Upper lobe of left lung (tissue), 6 donors: Measurements from ENCODE around the gene OXT. TPM values are rescaled to one million over a fixed set of nuclear protein-coding genes. Genes with fewer than 3 reads are reported as not detected.

ENCODE experiments used
- ATAC-seq, 2 donors: fragments of 200-7000 bp; cut with Tn5 transposase; one replicate each; pipeline ENCODE4 v1.9.1; 2022; ENCODE audit warnings: mild to moderate bottlenecking in 2 of 2, moderate library complexity in 2 of 2; ENCODE audit not compliant: low FRiP score in 2 of 2
- DNase-seq, 2 donors: peaks; one replicate each; pipeline ENCODE4 v3.0.0-alpha.2; 2019 to 2020
- H3K27ac ChIP-seq, 4 donors: fragments of 200-600 bp; sonication (generic); one replicate each; pipeline ENCODE4 v1.5.1; 2016 to 2019
- H3K27me3 ChIP-seq, 4 donors: fragments of 200-600 bp; sonication (generic); one replicate each; pipeline ENCODE4 v1.5.1; 2017 to 2019
- H3K36me3 ChIP-seq, 4 donors: fragments of 200-600 bp; sonication (generic); one replicate each; pipeline ENCODE4 v1.5.1; 2016 to 2019
- H3K4me1 ChIP-seq, 4 donors: fragments of 200-600 bp; sonication (generic); one replicate each; pipeline ENCODE4 v1.5.1; 2018 to 2019
- H3K4me3 ChIP-seq, 4 donors: fragments of 200-600 bp; sonication (generic); one replicate each; pipeline ENCODE4 v1.5.1; 2017 to 2019; ENCODE audit warnings: mild to moderate bottlenecking in 2 of 4, moderate library complexity in 1 of 4
- H3K9me3 ChIP-seq, 4 donors: fragments of 200-600 bp; sonication (generic); one replicate each; pipeline ENCODE4 v1.5.1; 2018 to 2019
- EP300 ChIP-seq, 4 donors: sonication (generic); formaldehyde crosslinking; IDR thresholded peaks; one replicate each; pipeline ENCODE4 v1.5.1; 2017; ENCODE audit warnings: antibody characterized with exemption in 4 of 4, control low read depth in 2 of 4
- POLR2A ChIP-seq, 4 donors: fragments of 450-650 bp; IDR thresholded peaks; one replicate each; pipeline ENCODE4 v1.5.1; 2016 to 2017; ENCODE audit warnings: antibody characterized with exemption in 4 of 4, mild to moderate bottlenecking in 2 of 4
- POLR2AphosphoS5 ChIP-seq, 2 donors: sonication (generic); formaldehyde crosslinking; IDR thresholded peaks; one replicate each; pipeline ENCODE4 v1.5.1; 2017; ENCODE audit warnings: antibody characterized with exemption in 2 of 2
- WGBS, 2 donors: methylation state at CpG; one replicate each; pipeline ENCODE4 v1.1.5; 2017 to 2018; 5-methylcytosine and 5-hydroxymethylcytosine counted together
- total RNA-seq, 6 donors: library from RNA; depleted of rRNA in 4 of 6; stranded (reverse); fragments of >200 nt in 4 of 6; gene quantifications; one replicate each; pipeline versions ENCODE4 v1.1.0 to v1.2.1, GENCODE V29; 2016 to 2021
- TF ChIP-seq, protein P1 (sequence below), 6 experiments: fragments of 450-650 bp in 4 of 6; fragments of 200-600 bp in 2 of 6; sonication (generic) in 2 of 6; IDR thresholded peaks; one replicate each; pipeline ENCODE4 v1.5.1; 2016 to 2019; ENCODE audit warnings: antibody characterized with exemption in 6 of 6
- donor health status: DM: no; HTN: no; CAD: no; lungs with moderate emphysema.
- donor health status: DM: no; HTN: yes; CAD: no; lungs with severe emphysema.

OXT gene
- total RNA-seq, 6 donors from 2014 or later = 2.7 TPM; not detected in 5

DNA sequence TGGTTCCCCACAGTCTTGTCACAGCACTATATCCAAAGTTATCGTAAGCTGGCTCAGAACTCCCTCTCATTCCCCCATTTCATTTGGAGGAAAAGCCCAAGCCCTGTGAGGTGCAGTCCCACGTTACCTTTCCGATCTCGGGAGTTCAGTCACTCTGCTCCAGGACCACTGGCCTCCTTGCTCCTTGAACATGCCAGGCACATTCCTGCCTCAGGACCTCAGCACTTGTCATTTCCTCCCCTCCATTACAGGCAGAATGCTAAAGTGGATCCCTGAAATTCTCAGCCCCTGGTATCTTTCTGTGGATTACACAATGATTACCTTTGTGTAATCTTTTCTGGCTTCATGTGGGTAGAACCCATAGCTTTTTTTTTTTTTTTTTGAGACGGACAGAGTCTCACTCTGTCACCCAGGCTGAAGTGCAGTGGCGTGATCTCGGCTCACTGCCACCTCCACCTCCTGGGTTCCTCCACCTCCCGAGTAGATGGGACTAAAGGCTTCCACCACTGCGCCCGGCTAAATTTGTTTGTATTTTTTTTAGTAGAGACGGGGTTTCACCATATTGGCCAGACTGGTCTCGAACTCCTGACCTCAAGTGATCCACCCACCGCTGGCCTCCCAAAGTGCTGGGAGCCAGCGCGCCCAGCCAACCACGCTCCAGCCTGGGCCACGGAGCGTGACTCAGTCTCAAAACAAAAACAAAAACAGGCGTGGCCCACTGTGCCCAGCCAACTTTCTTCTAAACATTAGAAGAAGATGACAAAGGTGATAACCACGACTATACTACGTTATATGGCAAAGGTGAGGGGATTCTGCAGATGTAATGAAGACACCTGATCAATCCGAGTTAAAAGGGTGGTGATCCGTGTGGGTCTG, 4.0 kb upstream of the OXT start:
- Histone ChIP-seq H3K4me1 (peaks cover 4 to 13% (median 11%) of the 10 kb centered on the region in 4 donors), H3K27me3 (peaks cover 0 to 13% (median 9%) of the 10 kb centered on the region in 4 donors), H3K9me3 (no peaks in the 10 kb centered on the region), H3K27ac (no peak overlapping the region), H3K4me3 (no peak overlapping the region), H3K36me3 (no peaks in the 10 kb centered on the region)
- DNase-seq (no peak), ATAC-seq (no peak)
- WGBS, 2 donors = 79% methylated on average over 23 of the region's 23 CpGs
- TF ChIP-seq POLR2A (IDR thresholded peaks at IDR 0.05) = no peak
- TF ChIP-seq EP300 (IDR thresholded peaks at IDR 0.05) = no peak
- TF ChIP-seq POLR2AphosphoS5 (IDR thresholded peaks at IDR 0.05) = no peak
- TF ChIP-seq, protein P1, sequence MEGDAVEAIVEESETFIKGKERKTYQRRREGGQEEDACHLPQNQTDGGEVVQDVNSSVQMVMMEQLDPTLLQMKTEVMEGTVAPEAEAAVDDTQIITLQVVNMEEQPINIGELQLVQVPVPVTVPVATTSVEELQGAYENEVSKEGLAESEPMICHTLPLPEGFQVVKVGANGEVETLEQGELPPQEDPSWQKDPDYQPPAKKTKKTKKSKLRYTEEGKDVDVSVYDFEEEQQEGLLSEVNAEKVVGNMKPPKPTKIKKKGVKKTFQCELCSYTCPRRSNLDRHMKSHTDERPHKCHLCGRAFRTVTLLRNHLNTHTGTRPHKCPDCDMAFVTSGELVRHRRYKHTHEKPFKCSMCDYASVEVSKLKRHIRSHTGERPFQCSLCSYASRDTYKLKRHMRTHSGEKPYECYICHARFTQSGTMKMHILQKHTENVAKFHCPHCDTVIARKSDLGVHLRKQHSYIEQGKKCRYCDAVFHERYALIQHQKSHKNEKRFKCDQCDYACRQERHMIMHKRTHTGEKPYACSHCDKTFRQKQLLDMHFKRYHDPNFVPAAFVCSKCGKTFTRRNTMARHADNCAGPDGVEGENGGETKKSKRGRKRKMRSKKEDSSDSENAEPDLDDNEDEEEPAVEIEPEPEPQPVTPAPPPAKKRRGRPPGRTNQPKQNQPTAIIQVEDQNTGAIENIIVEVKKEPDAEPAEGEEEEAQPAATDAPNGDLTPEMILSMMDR (IDR thresholded peaks at IDR 0.05) = no peak

DNA sequence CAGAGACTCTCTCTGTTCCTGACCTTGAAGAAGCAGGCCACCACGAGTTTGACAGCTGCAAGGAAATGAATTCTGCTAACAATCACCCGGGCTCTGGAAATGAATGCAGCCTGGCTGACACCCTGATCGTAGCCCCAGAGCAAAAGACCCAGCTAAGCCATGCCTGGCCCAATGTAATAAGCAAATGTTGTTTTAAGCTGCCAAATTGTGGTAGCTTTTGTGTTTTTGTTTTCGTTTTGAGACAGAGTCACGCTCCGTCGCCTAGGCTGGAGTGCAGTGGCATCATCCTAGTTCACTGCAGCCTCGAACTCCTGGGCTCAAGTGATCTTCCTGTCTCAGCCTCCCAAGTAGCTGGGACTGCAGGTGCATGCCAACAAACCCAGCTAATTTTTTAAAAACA, 3.3 kb upstream of the OXT start:
- peaks cover 4 to 15% (median 12%) of the 10 kb centered on the region in 4 donors for H3K4me1 ChIP-seq
- DNase-seq (no peak), ATAC-seq (no peak)
- WGBS, 2 donors = 73% methylated on average over 8 of the region's 8 CpGs
- no peak overlapping the region for H3K27ac ChIP-seq
- no peaks in the 10 kb centered on the region for H3K9me3 ChIP-seq
- H3K27me3 ChIP-seq = peaks cover 0 to 13% (median 9%) of the 10 kb centered on the region in 4 donors
- H3K36me3 ChIP-seq = no peaks in the 10 kb centered on the region
- TF ChIP-seq POLR2AphosphoS5 (IDR thresholded peaks at IDR 0.05) (no peak), EP300 (IDR thresholded peaks at IDR 0.05) (no peak), POLR2A (IDR thresholded peaks at IDR 0.05) (no peak)
- TF ChIP-seq, protein P1 (IDR thresholded peaks at IDR 0.05) = no peak
- H3K4me3 ChIP-seq = no peak overlapping the region

DNA sequence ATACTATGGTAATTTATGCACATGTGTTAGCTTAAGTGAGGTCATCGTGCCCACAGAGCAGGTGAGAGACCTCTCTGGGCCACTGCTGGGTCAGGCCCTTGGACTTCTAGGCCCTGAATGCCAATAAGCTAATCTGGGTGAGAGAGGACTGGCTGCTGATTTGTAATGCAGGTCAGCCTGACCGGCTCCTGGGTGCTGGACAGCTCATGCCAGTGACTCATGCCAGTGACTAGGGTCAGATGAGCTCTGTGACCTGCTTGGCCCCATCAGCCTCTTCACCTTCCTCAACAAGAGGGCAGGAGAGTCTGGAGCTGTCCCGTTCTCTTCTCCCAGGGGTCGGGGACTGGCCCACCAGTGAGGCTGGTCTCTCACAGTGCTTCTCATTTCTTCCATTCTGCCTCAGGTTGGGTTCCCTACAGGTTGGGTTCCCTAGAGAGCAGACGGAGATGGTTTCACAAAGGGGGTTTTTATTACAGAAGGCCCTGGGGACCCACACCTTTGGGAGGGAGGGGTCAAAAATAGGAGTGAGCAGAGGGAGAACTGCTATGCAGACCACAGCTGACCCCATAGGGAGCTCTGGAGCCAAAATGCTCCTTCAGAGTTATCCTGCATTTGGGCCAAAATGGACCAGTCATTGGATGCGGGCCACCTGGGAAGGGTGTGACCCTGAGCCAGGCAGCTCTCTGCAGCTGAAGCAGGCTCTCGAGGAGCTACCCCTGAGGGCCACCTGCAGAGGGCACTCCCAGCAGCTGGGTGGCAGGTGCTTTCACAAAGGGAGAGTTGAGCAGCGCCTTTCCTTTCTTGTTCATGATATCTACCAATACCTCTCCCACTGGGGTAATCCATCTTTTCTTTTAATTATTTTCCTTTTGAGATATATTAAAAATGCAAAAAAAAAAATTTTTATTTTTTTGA, 2.2 kb upstream of the OXT start:
- Histone ChIP-seq H3K4me3 (no peak overlapping the region), H3K27ac (no peak overlapping the region), H3K36me3 (no peaks in the 10 kb centered on the region), H3K9me3 (no peaks in the 10 kb centered on the region), H3K4me1 (peaks cover 4 to 15% (median 12%) of the 10 kb centered on the region in 4 donors), H3K27me3 (peaks cover 0 to 13% (median 9%) of the 10 kb centered on the region in 4 donors)
- TF ChIP-seq, protein P1 (IDR thresholded peaks at IDR 0.05) = no peak
- TF ChIP-seq POLR2A (IDR thresholded peaks at IDR 0.05) = no peak
- TF ChIP-seq EP300 (IDR thresholded peaks at IDR 0.05) = no peak
- no peak for TF ChIP-seq POLR2AphosphoS5 (IDR thresholded peaks at IDR 0.05)
- 84 to 85% methylated on average over 6 to 7 of the region's 8 CpGs for WGBS, 2 donors
- DNase-seq (no peak), ATAC-seq (peak in 1 of 2 donors; percentile 20)

DNA sequence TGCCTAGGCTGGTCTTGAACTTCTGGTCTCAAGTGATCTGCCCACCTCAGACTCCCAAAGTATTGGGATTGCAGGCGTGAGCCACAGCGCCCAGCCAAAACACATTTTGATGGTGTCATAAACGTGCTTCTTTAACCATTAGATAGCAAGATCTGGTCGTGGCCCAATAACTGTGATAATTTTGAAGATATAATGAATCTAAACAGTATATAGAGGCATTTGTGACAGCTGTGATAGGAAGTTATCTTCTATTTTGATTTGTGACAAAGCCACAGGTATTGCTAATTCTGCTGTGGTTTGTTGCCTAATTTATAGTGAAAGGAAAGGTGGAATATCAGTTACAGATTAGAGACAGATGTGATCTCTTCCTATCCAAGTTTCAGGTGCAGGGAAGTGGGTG, 695 bp upstream of the OXT start:
- ATAC-seq = no peak
- TF ChIP-seq EP300 (IDR thresholded peaks at IDR 0.05) (no peak), POLR2AphosphoS5 (IDR thresholded peaks at IDR 0.05) (no peak), POLR2A (IDR thresholded peaks at IDR 0.05) (no peak)
- TF ChIP-seq, protein P1 (IDR thresholded peaks at IDR 0.05) = no peak
- H3K27ac ChIP-seq = no peak overlapping the region
- 82 to 86% methylated on average over 4 of the region's 4 CpGs for WGBS, 2 donors
- peaks cover 4 to 15% (median 12%) of the 10 kb centered on the region in 4 donors for H3K4me1 ChIP-seq
- peaks cover 0 to 13% (median 9%) of the 10 kb centered on the region in 4 donors for H3K27me3 ChIP-seq
- no peak overlapping the region for H3K4me3 ChIP-seq
- H3K36me3 ChIP-seq = no peaks in the 10 kb centered on the region
- DNase-seq = no peak
- no peaks in the 10 kb centered on the region for H3K9me3 ChIP-seq
